HG03196 (cell line): ENCODE results near the gene SAP30L.

Source experiments
- ATAC-seq: cut with Tn5 transposase; IDR thresholded peaks from one replicate; pipeline ENCODE4 v1.9.1; 2021; ENCODE audit not compliant: unreplicated experiment

SAP30L gene

GRCh38 chr5:154479160-154479943 is 33.6 kb downstream of the SAP30L start:
- no peak for ATAC-seq

GRCh38 chr5:154479944-154480750 is 34.4 kb downstream of the SAP30L start:
- no peak for ATAC-seq

- no peak for ATAC-seq
Observed at GRCh38 chr5:154480847-154481246, 35.0 kb downstream of the SAP30L start.

GRCh38 chr5:154481584-154482381 is 36.0 kb downstream of the SAP30L start:
- no peak for ATAC-seq

- no peak for ATAC-seq
Observed at GRCh38 chr5:154482528-154483449, 37.0 kb downstream of the SAP30L start.

GRCh38 chr5:154483654-154484392 is 38.0 kb downstream of the SAP30L start:
- no peak for ATAC-seq

GRCh38 chr5:154484393-154485095 is 38.7 kb downstream of the SAP30L start:
- ATAC-seq, result no peak

GRCh38 chr5:154485096-154485491 is 39.3 kb downstream of the SAP30L start:
- no peak for ATAC-seq

GRCh38 chr5:154485850-154486426 is 40.1 kb downstream of the SAP30L start:
- no peak for ATAC-seq

- ATAC-seq, result no peak
Observed at GRCh38 chr5:154486427-154486866, 40.6 kb downstream of the SAP30L start.

- peak; percentile 98 for ATAC-seq
Observed at GRCh38 chr5:154487541-154487940, 41.7 kb downstream of the SAP30L start.

- ATAC-seq, result no peak
Observed at GRCh38 chr5:154491941-154492340, 46.1 kb downstream of the SAP30L start.

- ATAC-seq, result no peak
Observed at GRCh38 chr5:154493274-154493673, 47.5 kb downstream of the SAP30L start.

- ATAC-seq, result no peak
Observed at GRCh38 chr5:154494036-154494435, 48.2 kb downstream of the SAP30L start.

- ATAC-seq, result no peak
Observed at GRCh38 chr5:154498591-154498990, 52.8 kb downstream of the SAP30L start.

GRCh38 chr5:154498994-154499393 is 53.2 kb downstream of the SAP30L start:
- no peak for ATAC-seq

- ATAC-seq, result no peak
Observed at GRCh38 chr5:154501566-154501965, 55.8 kb downstream of the SAP30L start.

- no peak for ATAC-seq
Observed at GRCh38 chr5:154502180-154502579, 56.4 kb downstream of the SAP30L start.

GRCh38 chr5:154503698-154504039 is 57.9 kb downstream of the SAP30L start:
- ATAC-seq, result no peak
